Heart left ventricle (tissue), 13 donors: Measurements from ENCODE around the gene NEMP2.

Experiments
- POLR2A ChIP-seq, 2 donors: fragments of 450-650 bp; IDR thresholded peaks; one replicate each; pipeline ENCODE4 v1.6.1; 2017; ENCODE audit warnings: antibody characterized with exemption in 2 of 2, mild to moderate bottlenecking in 2 of 2, moderate library complexity in 2 of 2
- TF ChIP-seq, protein P1 (sequence below), 12 donors: fragments of 200-600 bp; sonication (generic) in 4 of 12; IDR thresholded peaks; one replicate each; pipeline versions ENCODE4 v1.5.0 to v1.8.0; 2018 to 2022; ENCODE audit warnings: antibody characterized with exemption in 12 of 12, mild to moderate bottlenecking in 5 of 12
- donor health status: ischemic (EF 13 %, LVEDD 7.1; RV severe dilation, severe dysfunction).
- donor health status: DM: no; HTN: yes; CAD: no.
- donor health status: DM: no; HTN: no; CAD: no.
- donor health status: ischemic (EF 25% LVEDD 6.9; RV normal size, moderate dysfunction).
- donor health status: ischemic (EF 25% LVEDD 5.7; RV mildly dilated, moderate dysfunction).
- donor health status: ischemic (EF 35%, LVEDD 5.7; RV mildly dilated, moderate dysfunction).
- donor health status: nonischemic (EF 11% LVEDD 7.7; RV severe dilation, severe dysfunction).
- donor health status: DM: yes; HTN: yes; CAD: no.
- donor health status: PGD.
- donor health status: ischemic (EF 29% LVEDD 5.4; RV normal size, mild dysfunction).
- donor health status: nonischemic (EF 23%, LVEDD 6.1; RV moderate dilation, normal function).

DNA sequence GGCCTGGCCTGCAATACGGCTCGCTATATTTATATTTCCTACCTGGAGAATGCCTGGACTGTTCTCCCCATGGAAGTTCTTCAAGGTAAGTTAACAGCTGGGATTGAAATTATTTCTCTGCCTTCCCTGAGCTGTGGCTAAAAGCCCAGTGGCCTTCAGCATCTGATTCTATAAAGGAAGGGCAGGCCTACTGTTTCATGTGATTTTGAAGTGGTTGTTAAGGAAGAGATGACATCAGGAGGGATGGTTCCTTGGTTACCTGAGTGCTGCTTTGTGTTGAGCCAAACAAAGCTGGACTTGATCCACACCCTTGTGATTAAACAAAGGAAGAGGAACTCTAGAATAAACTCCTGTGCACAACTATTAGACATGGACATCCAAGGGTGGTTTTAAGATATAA, 64.8 kb downstream of the NEMP2 start:
- TF ChIP-seq, protein P1, sequence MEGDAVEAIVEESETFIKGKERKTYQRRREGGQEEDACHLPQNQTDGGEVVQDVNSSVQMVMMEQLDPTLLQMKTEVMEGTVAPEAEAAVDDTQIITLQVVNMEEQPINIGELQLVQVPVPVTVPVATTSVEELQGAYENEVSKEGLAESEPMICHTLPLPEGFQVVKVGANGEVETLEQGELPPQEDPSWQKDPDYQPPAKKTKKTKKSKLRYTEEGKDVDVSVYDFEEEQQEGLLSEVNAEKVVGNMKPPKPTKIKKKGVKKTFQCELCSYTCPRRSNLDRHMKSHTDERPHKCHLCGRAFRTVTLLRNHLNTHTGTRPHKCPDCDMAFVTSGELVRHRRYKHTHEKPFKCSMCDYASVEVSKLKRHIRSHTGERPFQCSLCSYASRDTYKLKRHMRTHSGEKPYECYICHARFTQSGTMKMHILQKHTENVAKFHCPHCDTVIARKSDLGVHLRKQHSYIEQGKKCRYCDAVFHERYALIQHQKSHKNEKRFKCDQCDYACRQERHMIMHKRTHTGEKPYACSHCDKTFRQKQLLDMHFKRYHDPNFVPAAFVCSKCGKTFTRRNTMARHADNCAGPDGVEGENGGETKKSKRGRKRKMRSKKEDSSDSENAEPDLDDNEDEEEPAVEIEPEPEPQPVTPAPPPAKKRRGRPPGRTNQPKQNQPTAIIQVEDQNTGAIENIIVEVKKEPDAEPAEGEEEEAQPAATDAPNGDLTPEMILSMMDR (IDR thresholded peaks at IDR 0.05) = no peak
- TF ChIP-seq POLR2A (IDR thresholded peaks at IDR 0.05) = no peak
